Panc1 (cell line): Measurements from ENCODE around the gene CSE1L. TPM values are rescaled to one million over a fixed set of nuclear protein-coding genes. Genes with fewer than 3 reads are reported as not detected.

Source experiments
- ATAC-seq: fragments of 200-7000 bp; cut with Tn5 transposase; 2 replicates; pipeline ENCODE4 v1.9.1; 2020; ENCODE audit warnings: mild to moderate bottlenecking, moderate library complexity
- BruUV-seq: library from RNA; stranded (reverse); fragments of 400-500 nt; replicated peaks from 2 replicates; lab custom pipeline; 2021; lab: Mats Ljungman, UMichigan
- CTCF ChIA-PET: fragments of 300-600 bp; sonication (Branson Sonifier 250); formaldehyde crosslinking; loops from one replicate; lab custom pipeline; 2022; ENCODE audit warnings: antibody characterized with exemption; lab: Charles Lee
- POLR2A ChIA-PET: fragments of 300-600 bp; sonication (Branson Sonifier 250); formaldehyde crosslinking; loops from one replicate; lab custom pipeline; 2022; ENCODE audit warnings: antibody characterized with exemption; lab: Charles Lee
- DNase-seq: peaks from one replicate; pipeline ENCODE4 v3.0.0-alpha.2; 2010; ENCODE audit warnings: low read depth, low spot score
- H3K27ac ChIP-seq: 2 replicates; pipeline ENCODE4 v1.5.1; 2011; ENCODE audit warnings: mild to moderate bottlenecking, low read length, inconsistent platforms
- H3K27me3 ChIP-seq: fragments of 200-500 bp; sonication (Bioruptor generic); 2 replicates; pipeline ENCODE4 v1.6.0; 2014; ENCODE audit warnings: low read length, inconsistent platforms; ENCODE audit not compliant: control insufficient read depth, insufficient read depth
- H3K36me3 ChIP-seq: fragments of 200-500 bp; sonication (Bioruptor generic); 2 replicates; pipeline ENCODE4 v1.5.1; 2014; ENCODE audit warnings: inconsistent platforms, mild to moderate bottlenecking, low read length, moderate library complexity; ENCODE audit not compliant: control insufficient read depth, insufficient read depth
- H3K4me1 ChIP-seq: 2 replicates; pipeline ENCODE4 v1.5.1; 2011; ENCODE audit warnings: inconsistent platforms, mild to moderate bottlenecking, low read length, moderate library complexity; ENCODE audit not compliant: control insufficient read depth, insufficient read depth
- H3K4me3 ChIP-seq, 2 experiments: 2 replicates each; pipeline ENCODE4 v1.5.1; 2011 to 2012; ENCODE audit warnings: low read depth in 2 of 2, low read length in 2 of 2, mild to moderate bottlenecking in 2 of 2, inconsistent platforms in 1 of 2, moderate library complexity in 1 of 2
- H3K9me3 ChIP-seq: fragments of 200-500 bp; sonication (Bioruptor generic); 2 replicates; pipeline ENCODE4 v1.5.1; 2014; ENCODE audit warnings: low read depth, mild to moderate bottlenecking, inconsistent platforms, low read length, moderate library complexity; ENCODE audit not compliant: control insufficient read depth, insufficient read depth
- POLR2AphosphoS5 ChIP-seq: IDR thresholded peaks from 2 replicates; pipeline ENCODE4 v1.6.1; 2012; ENCODE audit warnings: mild to moderate bottlenecking, low read depth, low read length, moderate library complexity
- SIN3A ChIP-seq: IDR thresholded peaks from 2 replicates; pipeline ENCODE4 v1.6.1; 2012; ENCODE audit warnings: low read depth, mild to moderate bottlenecking, low read length, moderate library complexity, borderline replicate concordance; ENCODE audit not compliant: insufficient read depth
- TCF7L2 ChIP-seq: IDR thresholded peaks from 2 replicates; pipeline ENCODE4 v1.6.1; 2011; ENCODE audit warnings: mild to moderate bottlenecking, low read depth, low read length, inconsistent platforms
- in situ Hi-C: cut with HindIII; loops from 2 replicates; pipeline ENCODE4 v1.10.0; 2016; ENCODE audit warnings: low sequenced_read_pairs, low pct_unique_long_range_greater_than_20kb
- intact Hi-C: fragments of 100-400 bp; cut with micrococcal nuclease; formaldehyde crosslinking; loops from one replicate; pipeline ENCODE4 v1.10.0; 2022; ENCODE audit not compliant: unreplicated experiment
- total RNA-seq: library from RNA; stranded (reverse); gene quantifications from one replicate; pipeline ENCODE4 v1.2.1, GENCODE V29; 2021; ENCODE audit not compliant: unreplicated experiment
- TF ChIP-seq, protein P1 (sequence below): fragments of 450-650 bp; IDR thresholded peaks from 2 replicates; pipeline ENCODE4 v1.5.1; 2017; ENCODE audit warnings: mild to moderate bottlenecking
- TF ChIP-seq, protein P2 (sequence below), 2 experiments: IDR thresholded peaks; 2 replicates each; pipeline ENCODE4 v1.6.1; 2011 to 2012; ENCODE audit warnings: low read depth in 2 of 2, control low read depth in 1 of 2, low read length in 1 of 2, mild to moderate bottlenecking in 1 of 2, moderate library complexity in 1 of 2; ENCODE audit not compliant: insufficient read depth in 1 of 2

CSE1L gene
- total RNA-seq, 1 experiment from 2014 or later, result 133 TPM

DNA sequence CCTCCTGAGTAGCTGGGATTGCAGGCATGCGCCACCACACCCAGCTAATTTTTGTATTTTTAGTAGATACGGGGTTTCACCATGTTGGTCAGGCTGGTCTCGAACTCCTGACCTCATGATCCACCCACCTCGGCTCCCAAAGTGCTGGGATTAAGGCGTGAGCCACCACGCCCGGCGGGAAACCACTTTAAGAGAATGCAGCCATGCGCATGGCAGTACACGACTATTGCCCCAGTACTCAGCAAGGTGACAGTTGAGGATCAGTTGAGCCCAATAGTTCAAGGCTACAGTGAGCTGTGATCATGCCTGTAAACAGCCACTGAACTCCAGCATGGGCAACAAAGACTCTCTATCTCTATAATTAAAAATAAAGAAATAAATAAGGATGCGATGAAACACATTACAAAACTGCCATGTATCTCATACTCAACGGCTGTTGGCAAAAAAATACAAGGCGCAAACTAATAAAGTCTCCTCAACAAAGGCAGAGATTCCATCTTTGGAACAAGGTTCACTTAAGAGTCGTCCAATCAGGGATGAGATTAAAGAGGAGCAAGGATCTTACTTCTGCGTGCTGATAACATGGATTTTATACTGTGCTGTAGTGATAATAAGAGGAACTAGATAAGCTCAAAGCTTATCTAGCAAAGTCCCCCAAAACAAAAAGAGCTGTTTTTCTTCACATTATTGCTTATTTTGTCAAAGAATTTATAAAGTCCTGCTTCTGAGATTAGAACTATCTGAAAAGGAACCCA lies 90.9 kb downstream of the CSE1L start:
- TF ChIP-seq, protein P1, sequence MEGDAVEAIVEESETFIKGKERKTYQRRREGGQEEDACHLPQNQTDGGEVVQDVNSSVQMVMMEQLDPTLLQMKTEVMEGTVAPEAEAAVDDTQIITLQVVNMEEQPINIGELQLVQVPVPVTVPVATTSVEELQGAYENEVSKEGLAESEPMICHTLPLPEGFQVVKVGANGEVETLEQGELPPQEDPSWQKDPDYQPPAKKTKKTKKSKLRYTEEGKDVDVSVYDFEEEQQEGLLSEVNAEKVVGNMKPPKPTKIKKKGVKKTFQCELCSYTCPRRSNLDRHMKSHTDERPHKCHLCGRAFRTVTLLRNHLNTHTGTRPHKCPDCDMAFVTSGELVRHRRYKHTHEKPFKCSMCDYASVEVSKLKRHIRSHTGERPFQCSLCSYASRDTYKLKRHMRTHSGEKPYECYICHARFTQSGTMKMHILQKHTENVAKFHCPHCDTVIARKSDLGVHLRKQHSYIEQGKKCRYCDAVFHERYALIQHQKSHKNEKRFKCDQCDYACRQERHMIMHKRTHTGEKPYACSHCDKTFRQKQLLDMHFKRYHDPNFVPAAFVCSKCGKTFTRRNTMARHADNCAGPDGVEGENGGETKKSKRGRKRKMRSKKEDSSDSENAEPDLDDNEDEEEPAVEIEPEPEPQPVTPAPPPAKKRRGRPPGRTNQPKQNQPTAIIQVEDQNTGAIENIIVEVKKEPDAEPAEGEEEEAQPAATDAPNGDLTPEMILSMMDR, result no peak
- TF ChIP-seq, protein P2, sequence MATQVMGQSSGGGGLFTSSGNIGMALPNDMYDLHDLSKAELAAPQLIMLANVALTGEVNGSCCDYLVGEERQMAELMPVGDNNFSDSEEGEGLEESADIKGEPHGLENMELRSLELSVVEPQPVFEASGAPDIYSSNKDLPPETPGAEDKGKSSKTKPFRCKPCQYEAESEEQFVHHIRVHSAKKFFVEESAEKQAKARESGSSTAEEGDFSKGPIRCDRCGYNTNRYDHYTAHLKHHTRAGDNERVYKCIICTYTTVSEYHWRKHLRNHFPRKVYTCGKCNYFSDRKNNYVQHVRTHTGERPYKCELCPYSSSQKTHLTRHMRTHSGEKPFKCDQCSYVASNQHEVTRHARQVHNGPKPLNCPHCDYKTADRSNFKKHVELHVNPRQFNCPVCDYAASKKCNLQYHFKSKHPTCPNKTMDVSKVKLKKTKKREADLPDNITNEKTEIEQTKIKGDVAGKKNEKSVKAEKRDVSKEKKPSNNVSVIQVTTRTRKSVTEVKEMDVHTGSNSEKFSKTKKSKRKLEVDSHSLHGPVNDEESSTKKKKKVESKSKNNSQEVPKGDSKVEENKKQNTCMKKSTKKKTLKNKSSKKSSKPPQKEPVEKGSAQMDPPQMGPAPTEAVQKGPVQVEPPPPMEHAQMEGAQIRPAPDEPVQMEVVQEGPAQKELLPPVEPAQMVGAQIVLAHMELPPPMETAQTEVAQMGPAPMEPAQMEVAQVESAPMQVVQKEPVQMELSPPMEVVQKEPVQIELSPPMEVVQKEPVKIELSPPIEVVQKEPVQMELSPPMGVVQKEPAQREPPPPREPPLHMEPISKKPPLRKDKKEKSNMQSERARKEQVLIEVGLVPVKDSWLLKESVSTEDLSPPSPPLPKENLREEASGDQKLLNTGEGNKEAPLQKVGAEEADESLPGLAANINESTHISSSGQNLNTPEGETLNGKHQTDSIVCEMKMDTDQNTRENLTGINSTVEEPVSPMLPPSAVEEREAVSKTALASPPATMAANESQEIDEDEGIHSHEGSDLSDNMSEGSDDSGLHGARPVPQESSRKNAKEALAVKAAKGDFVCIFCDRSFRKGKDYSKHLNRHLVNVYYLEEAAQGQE (IDR thresholded peaks at IDR 0.05; ENCODE audit: insufficient read depth in 1 of 2, low read depth in 2 of 2, low read length in 1 of 2), result no peak
- no peak for TF ChIP-seq TCF7L2
- TF ChIP-seq POLR2AphosphoS5, result no peak
- TF ChIP-seq SIN3A, result no peak
- no TSS peak for BruUV-seq
- POLR2A ChIA-PET, result no interaction called here
- Histone ChIP-seq H3K9me3 (no peaks in the 10 kb centered on the region), H3K4me3 (no peak overlapping the region), H3K36me3 (no peaks in the 10 kb centered on the region; the same call in 1 of the 2 replicates), H3K27ac (no peak overlapping the region), H3K27me3 (no peaks in the 10 kb centered on the region), H3K4me1 (no peaks in the 10 kb centered on the region)
- ATAC-seq (no peak), DNase-seq (no peak)
- CTCF ChIA-PET, result no interaction called here
- in situ Hi-C loops, result loop anchor here (10.0 kb wide), 1 partner anchor 48 kb away; the partner anchor contains the start of gene STAU1
- intact Hi-C loops, result no loop called here

DNA sequence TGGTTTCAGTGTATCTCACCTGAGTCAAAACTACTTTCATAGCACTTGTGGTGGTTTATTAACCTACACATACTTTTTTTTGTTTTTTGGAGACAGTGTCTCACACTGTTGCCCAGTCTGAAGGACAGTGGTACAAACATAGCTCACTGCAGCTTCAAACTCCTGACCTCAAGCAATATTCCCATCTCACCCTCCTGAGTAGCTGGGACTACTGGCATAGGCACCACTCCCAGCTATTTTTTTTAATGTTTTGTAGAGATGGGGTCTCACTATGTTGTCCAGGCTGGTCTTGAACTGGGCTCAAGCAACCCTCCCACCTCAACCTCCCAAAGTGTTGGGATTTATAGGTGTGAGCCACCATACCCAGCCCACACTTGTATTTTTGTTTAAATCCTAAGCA lies 92.3 kb downstream of the CSE1L start:
- Histone ChIP-seq H3K4me1 (no peaks in the 10 kb centered on the region), H3K9me3 (no peaks in the 10 kb centered on the region), H3K4me3 (no peak overlapping the region), H3K36me3 (no peaks in the 10 kb centered on the region; the same call in 1 of the 2 replicates), H3K27ac (no peak overlapping the region), H3K27me3 (no peaks in the 10 kb centered on the region)
- DNase-seq (no peak), ATAC-seq (no peak)
- TF ChIP-seq TCF7L2 (no peak), SIN3A (no peak), POLR2AphosphoS5 (no peak)
- TF ChIP-seq, protein P1, result no peak
- TF ChIP-seq, protein P2 (IDR thresholded peaks at IDR 0.05; ENCODE audit: insufficient read depth in 1 of 2, low read depth in 2 of 2, low read length in 1 of 2), result no peak
- ChIA-PET POLR2A (no interaction called here), CTCF (no interaction called here)
- BruUV-seq, result no TSS peak
- intact Hi-C loops (no loop called here), in situ Hi-C loops (loop anchor here (10.0 kb wide), 1 partner anchor 46 kb away; the partner anchor contains the start of gene STAU1)
